Activated naive CD4-positive, alpha-beta T cell (primary cell): ENCODE data around the gene POLR2A.
"Not testable (repeated sequence)": the region's sequence is repeated elsewhere in the genome, so short reads cannot be mapped to it uniquely, and the experiment has no call there.

Experiments used
- DNase-seq, 4 experiments: peaks; one replicate each; lab custom pipeline; 2025; lab: John Stamatoyannopoulos, UW

The POLR2A gene

GRCh38 chr17:7478276-7479212, 5.6 kb upstream of the POLR2A start:
- peak in 2 of 4 experiments; percentile 52 to 64 for DNase-seq

DNA sequence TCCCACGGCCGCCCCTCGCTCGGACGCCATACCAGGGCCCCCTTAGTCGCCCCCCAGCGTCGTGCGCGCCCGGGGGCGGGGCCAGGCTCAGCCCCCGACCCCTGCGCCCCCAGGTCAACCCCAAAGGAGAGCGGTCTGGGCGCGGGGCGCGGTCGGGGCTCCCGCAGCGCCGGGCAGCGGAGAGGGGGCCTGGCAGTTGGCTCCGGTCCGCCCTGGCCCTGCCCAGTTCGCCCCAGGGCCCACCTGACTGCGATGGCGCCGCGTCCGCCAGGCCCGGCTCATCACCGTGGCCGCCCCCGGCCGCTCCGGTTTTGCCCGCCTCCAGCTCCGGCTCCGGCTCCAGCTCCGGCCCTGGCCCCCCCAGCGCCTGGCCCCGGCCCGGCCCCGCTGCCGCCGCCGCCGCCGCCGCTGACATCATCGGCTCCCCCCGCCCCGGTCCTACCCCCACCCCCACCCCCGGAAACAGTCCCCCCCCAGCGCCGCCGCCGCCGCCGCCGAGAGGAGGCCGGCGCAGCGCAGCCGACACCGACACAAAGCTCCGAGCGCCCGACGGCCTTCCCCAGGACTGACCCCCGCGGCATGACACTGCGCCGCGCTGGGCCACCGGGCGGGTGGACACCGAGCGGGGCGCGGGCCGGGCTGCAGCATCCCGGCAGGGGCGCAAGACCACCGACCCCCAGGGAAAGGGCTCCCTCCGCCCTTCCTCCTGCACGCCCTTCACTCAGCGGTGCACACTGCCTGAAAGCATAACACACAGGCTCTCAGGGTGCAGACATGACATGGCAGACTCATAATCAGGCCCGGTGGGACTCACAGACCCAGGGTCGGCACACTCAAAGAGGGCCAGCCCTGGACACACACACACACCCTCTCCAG, 4.7 kb upstream of the POLR2A start, which contains the start of gene ZBTB4:
ZBTB4 (minus strand) TSS at position 419 of the 876 bp plus-strand sequence. CDS start 12,830 bp downstream, outside the sequence.
- DNase-seq = peak; percentile 36 to 67 (median 48)

DNA sequence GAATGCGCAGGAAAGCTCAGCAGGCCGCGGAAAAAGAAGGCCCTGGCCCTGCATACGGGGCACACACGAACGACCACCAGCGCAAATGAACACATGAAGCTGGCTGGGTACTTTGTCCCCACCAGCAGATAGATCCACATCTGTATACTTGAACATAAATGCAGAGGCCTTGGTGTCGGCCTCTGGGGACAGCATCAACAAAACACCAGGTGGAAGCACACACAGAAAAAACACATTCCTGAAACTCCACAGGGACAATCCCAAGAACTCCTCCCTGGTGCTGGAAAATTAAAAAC, 4.1 kb upstream of the POLR2A start:
- DNase-seq = no peak

GRCh38 chr17:7481275-7481674, 2.9 kb upstream of the POLR2A start, which contains the start of gene SLC35G6:
Gene SLC35G6, plus strand, starts transcription at chr17:7481446. Its CDS starts 71 bp downstream, at chr17:7481517.
- not testable (repeated sequence) for DNase-seq

- DNase-seq = not testable (repeated sequence)
Observed at GRCh38 chr17:7481842-7482741, 2.1 kb upstream of the POLR2A start.

GRCh38 chr17:7482742-7483088, 1.5 kb upstream of the POLR2A start:
- DNase-seq = not testable (repeated sequence)

DNA sequence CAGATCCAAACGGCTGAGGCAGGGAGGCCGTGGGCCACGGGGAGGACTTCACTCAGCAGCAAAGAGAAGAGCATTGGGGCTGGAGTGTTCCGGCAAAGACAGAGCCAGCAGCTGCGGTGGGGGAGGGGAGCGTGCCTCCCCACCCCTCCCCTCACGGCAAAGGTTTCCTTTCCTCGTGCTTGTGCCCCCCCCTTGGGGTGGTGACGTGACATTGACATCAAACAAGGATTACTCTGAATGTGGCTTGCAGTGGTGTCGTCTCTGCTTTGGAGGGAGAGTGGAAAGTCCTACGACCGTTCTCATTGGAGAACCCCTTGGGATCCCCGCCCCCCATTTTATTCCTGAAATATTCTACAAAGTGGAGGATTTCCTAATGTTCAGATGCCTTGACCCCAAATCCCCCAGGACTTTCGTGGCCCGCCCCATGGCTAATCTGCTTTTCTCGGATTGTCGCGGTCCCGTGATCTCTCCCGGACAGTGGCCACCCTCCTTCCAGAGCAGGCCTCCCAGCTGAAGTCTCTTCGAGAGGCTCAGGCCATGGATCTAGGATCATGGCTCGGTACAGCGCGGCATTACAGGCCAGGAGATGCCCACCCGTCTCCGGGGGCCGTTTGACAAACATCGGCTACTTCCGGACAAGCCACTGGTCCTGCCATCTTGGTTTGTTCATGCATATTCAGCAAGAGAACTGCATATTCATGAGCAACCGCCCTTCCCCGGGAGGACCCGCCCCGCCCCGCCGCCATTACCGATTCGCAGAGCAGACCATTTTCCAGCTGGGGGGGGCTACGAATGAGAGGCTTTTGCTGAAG, 705 bp upstream of the POLR2A start:
- DNase-seq = peak; percentile 84 to 96 (median 92)

DNA sequence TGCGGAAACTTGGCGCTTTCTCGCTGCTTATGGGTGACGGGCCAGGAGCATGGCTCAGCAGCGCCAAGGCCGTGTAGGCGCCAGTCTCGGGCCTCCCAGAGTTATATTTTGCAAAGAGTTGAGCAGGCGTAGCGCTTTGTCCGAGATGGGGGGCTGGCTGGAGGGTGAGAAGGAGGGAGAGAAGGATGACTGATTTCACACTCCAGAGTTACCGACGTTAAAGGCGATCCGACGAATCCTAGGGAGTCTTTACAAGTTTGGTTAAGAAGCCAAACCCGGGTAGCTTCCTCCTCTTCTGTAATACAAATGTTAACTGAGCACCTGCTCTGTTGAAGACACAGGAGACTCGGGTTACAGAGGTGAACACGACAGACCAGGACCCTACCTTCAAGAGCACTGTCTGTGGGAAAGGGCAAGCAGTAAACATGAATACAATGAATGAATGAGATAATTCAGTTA, 782 bp downstream of the POLR2A start:
- DNase-seq = no peak

DNA sequence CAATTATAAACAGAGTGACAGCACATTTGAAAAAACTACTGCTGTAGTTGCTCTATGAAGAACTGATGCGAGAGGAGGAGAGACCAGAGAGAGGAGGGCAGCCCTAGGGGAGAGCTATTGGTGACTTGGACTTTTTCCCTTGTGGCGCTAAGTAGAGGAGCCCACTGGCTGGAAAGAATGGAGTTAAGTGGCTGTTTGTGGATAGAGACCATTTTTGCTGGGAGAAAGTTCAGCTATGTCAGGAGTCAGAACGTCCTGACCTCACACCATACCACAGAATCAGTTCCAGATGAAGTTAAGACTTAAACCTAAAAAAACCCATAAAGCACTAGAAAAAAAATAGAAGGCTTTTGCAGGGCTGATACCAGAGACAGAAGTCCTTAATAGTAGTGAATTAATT, 2.0 kb downstream of the POLR2A start:
- DNase-seq = no peak

GRCh38 chr17:7490144-7490543, 6.0 kb downstream of the POLR2A start:
- DNase-seq = no peak

- no peak for DNase-seq
Observed at GRCh38 chr17:7491583-7491982, 7.4 kb downstream of the POLR2A start.

DNA sequence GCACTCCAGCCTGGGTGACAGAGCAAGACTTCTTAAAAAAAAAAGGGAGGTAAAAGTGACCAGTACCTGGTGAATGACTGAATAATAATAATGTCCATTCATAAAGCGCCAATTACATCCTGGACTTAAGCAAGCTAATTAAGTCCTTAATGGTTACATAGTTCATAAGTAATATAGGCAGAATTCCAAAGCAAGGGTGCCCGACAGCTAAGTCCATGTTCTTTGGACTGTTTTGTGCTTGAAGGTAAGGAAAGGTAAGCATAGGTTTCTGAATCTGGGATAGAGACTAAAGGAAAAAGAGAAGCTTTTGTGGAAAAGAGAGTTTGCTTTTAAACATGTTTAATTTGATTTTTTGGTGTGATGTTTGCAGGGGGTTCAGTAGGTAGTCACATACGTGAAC, 9.8 kb downstream of the POLR2A start:
- no peak for DNase-seq

DNA sequence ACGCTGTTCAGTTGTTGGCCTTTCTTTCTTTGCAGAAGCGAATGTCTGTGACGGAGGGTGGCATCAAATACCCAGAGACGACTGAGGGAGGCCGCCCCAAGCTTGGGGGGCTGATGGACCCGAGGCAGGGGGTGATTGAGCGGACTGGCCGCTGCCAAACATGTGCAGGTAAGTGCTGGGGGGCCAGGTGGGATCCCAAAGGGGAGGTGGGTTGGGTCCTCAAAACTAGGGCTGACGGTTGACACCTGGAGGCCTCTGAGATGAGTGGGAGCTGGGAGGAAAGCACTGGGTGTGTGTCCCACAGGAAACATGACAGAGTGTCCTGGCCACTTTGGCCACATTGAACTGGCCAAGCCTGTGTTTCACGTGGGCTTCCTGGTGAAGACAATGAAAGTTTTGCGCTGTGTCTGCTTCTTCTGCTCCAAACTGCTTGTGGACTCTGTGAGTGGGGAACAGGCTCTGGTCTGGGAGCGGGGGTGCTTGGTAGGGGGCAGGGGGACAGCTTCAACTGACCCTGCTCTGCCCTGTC, 11.8 kb downstream of the POLR2A start:
- DNase-seq = no peak

DNA sequence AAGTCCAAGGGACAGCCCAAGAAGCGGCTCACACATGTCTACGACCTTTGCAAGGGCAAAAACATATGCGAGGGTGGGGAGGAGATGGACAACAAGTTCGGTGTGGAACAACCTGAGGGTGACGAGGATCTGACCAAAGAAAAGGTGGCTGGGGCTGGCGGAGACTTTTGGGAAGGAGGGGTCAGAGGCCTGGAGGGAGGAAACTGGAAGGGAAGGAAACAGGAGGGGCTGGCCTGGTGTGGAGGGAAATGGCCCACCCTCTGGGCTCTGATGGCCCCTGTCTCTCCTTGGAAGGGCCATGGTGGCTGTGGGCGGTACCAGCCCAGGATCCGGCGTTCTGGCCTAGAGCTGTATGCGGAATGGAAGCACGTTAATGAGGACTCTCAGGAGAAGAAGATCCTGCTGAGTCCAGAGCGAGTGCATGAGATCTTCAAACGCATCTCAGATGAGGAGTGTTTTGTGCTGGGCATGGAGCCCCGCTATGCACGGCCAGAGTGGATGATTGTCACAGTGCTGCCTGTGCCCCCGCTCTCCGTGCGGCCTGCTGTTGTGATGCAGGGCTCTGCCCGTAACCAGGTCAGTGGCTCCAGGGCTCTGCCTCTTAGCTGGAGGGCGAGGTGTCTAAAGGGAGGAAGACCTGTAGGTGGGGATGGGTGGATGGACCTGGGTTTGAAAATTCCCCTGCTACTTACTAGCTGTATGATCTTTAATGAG, 12.5 kb downstream of the POLR2A start:
- DNase-seq = no peak

- DNase-seq = no peak
Observed at GRCh38 chr17:7497228-7497627, 13.1 kb downstream of the POLR2A start.

- no peak for DNase-seq
Observed at GRCh38 chr17:7497636-7498035, 13.5 kb downstream of the POLR2A start.

- DNase-seq = no peak
Observed at GRCh38 chr17:7499161-7499560, 15.0 kb downstream of the POLR2A start.

GRCh38 chr17:7501729-7502128, 17.6 kb downstream of the POLR2A start:
- DNase-seq = no peak

- no peak for DNase-seq
Observed at GRCh38 chr17:7502171-7502847, 18.1 kb downstream of the POLR2A start.
